ENCODE data around the gene PLVAP. TPM values are rescaled to one million over a fixed set of nuclear protein-coding genes. Genes with fewer than 3 reads are reported as not detected.
"Not testable (repeated sequence)": the region's sequence is repeated elsewhere in the genome, so short reads cannot be mapped to it uniquely, and the experiment has no call there.

PLVAP gene
- total RNA-seq, 2 experiments from 2014 or later = not detected

- Mint-ChIP-seq H3K9me3 (ENCODE audit: low read depth) (peaks cover 4% of the 10 kb centered on the region), H3K4me1 (peaks cover 8% of the 10 kb centered on the region), H3K27me3 (peaks cover 10% of the 10 kb centered on the region), H3K36me3 (ENCODE audit: low read depth) (peaks cover 2% of the 10 kb centered on the region), H3K27ac (no peak overlapping the region), H3K4me3 (no peak overlapping the region)
- ChIA-PET POLR2A (no interaction called here), CTCF (interaction anchor here (0.9 to 1.1 kb wide), 3 partner anchors 9 to 48 kb away, joined by 3 to 5 read pairs (median 3); no protein-coding TSS in a partner anchor)
- DNase-seq (no peak), ATAC-seq (no peak)
- intact Hi-C loops (cut with DNase I, micrococcal nuclease) = no loop called here
Measured at GRCh38 chr19:17380426-17381138, 3.4 kb upstream of the PLVAP start.

GRCh38 chr19:17379221-17379631, 2.1 kb upstream of the PLVAP start:
- intact Hi-C loops (cut with DNase I, micrococcal nuclease) = no loop called here
- ChIA-PET POLR2A (no interaction called here), CTCF (interaction anchor here (1.1 kb wide), 1 partner anchor 112 kb away, joined by 4 read pairs; the partner anchor contains the start of gene BABAM1)
- Mint-ChIP-seq H3K4me1 (peaks cover 8% of the 10 kb centered on the region), H3K9me3 (ENCODE audit: low read depth) (peaks cover 4% of the 10 kb centered on the region), H3K27me3 (peaks cover 10% of the 10 kb centered on the region), H3K36me3 (ENCODE audit: low read depth) (peaks cover 2% of the 10 kb centered on the region), H3K27ac (no peak overlapping the region), H3K4me3 (no peak overlapping the region)
- ATAC-seq (no peak), DNase-seq (no peak)

GRCh38 chr19:17378271-17378670, 1.1 kb upstream of the PLVAP start:
- intact Hi-C loops (cut with DNase I, micrococcal nuclease) = no loop called here
- H3K27me3 Mint-ChIP-seq = peaks cover 10% of the 10 kb centered on the region
- DNase-seq = no peak
- no peak overlapping the region for H3K4me3 Mint-ChIP-seq
- ChIA-PET CTCF (no interaction called here), POLR2A (no interaction called here)
- H3K27ac Mint-ChIP-seq = no peak overlapping the region
- H3K4me1 Mint-ChIP-seq = peaks cover 7% of the 10 kb centered on the region
- peaks cover 2% of the 10 kb centered on the region for H3K36me3 Mint-ChIP-seq (ENCODE audit: low read depth)
- peaks cover 4% of the 10 kb centered on the region for H3K9me3 Mint-ChIP-seq (ENCODE audit: low read depth)
- no peak for ATAC-seq

GRCh38 chr19:17370026-17370587, 7.0 kb downstream of the PLVAP start:
- DNase-seq (no peak), ATAC-seq (no peak)
- peaks cover 7% of the 10 kb centered on the region for H3K4me1 Mint-ChIP-seq
- CTCF ChIA-PET = no interaction called here
- no peak overlapping the region for H3K4me3 Mint-ChIP-seq
- POLR2A ChIA-PET = no interaction called here
- intact Hi-C loops (cut with DNase I, micrococcal nuclease) = no loop called here
- no peaks in the 10 kb centered on the region for H3K36me3 Mint-ChIP-seq (ENCODE audit: low read depth)
- H3K27me3 Mint-ChIP-seq = peaks cover 4% of the 10 kb centered on the region
- no peaks in the 10 kb centered on the region for H3K9me3 Mint-ChIP-seq (ENCODE audit: low read depth)
- no peak overlapping the region for H3K27ac Mint-ChIP-seq

GRCh38 chr19:17365361-17365760, 11.8 kb downstream of the PLVAP start:
- ChIA-PET POLR2A (no interaction called here), CTCF (interaction anchor here (0.7 to 1.5 kb wide), 4 partner anchors 14 to 85 kb away, joined by 3 to 6 read pairs (median 4); no protein-coding TSS in a partner anchor)
- ATAC-seq = no peak
- intact Hi-C loops (cut with DNase I, micrococcal nuclease) = no loop called here
- Mint-ChIP-seq H3K27me3 (peaks cover 4% of the 10 kb centered on the region), H3K4me1 (peaks cover 5% of the 10 kb centered on the region), H3K36me3 (ENCODE audit: low read depth) (no peaks in the 10 kb centered on the region), H3K9me3 (ENCODE audit: low read depth) (no peaks in the 10 kb centered on the region), H3K27ac (no peak overlapping the region), H3K4me3 (no peak overlapping the region)
- DNase-seq = no peak

GRCh38 chr19:17363852-17364605, 13.1 kb downstream of the PLVAP start:
- CTCF ChIA-PET; H3K9me3 Mint-ChIP-seq (ENCODE audit: low read depth); DNase-seq: not testable (repeated sequence)

GRCh38 chr19:17359905-17360800, 17.0 kb downstream of the PLVAP start:
- H3K27ac Mint-ChIP-seq = no peak overlapping the region

More at GRCh38 chr19:17363852-17364605, 13.1 kb downstream of the PLVAP start:
- H3K36me3 Mint-ChIP-seq (ENCODE audit: low read depth); H3K4me3 Mint-ChIP-seq; POLR2A ChIA-PET; H3K27ac Mint-ChIP-seq; H3K4me1 Mint-ChIP-seq; ATAC-seq; H3K27me3 Mint-ChIP-seq; intact Hi-C loops (cut with DNase I, micrococcal nuclease): not testable (repeated sequence)

GRCh38 chr19:17358395-17358794, 18.7 kb downstream of the PLVAP start:
- H3K9me3 Mint-ChIP-seq (ENCODE audit: low read depth) = no peaks in the 10 kb centered on the region
- peaks cover 2% of the 10 kb centered on the region for H3K27me3 Mint-ChIP-seq
- ChIA-PET CTCF (interaction anchor here (0.6 to 1.0 kb wide), 2 partner anchors 10 to 28 kb away, joined by 3 read pairs; no protein-coding TSS in a partner anchor), POLR2A (no interaction called here)
- intact Hi-C loops (cut with DNase I, micrococcal nuclease) = no loop called here
- H3K4me3 Mint-ChIP-seq = no peak overlapping the region
- no peak for ATAC-seq
- H3K4me1 Mint-ChIP-seq = no peaks in the 10 kb centered on the region
- no peaks in the 10 kb centered on the region for H3K36me3 Mint-ChIP-seq (ENCODE audit: low read depth)
- no peak overlapping the region for H3K27ac Mint-ChIP-seq
- no peak for DNase-seq

More at GRCh38 chr19:17359905-17360800, 17.0 kb downstream of the PLVAP start:
- POLR2A ChIA-PET = no interaction called here
- Mint-ChIP-seq H3K9me3 (ENCODE audit: low read depth) (no peaks in the 10 kb centered on the region), H3K27me3 (peaks cover 2% of the 10 kb centered on the region), H3K4me3 (no peak overlapping the region), H3K4me1 (no peaks in the 10 kb centered on the region), H3K36me3 (ENCODE audit: low read depth) (no peaks in the 10 kb centered on the region)
- ATAC-seq (no peak), DNase-seq (no peak)
- CTCF ChIA-PET = interaction anchor here (0.6 to 1.1 kb wide), 2 partner anchors 30 to 81 kb away, joined by 3 read pairs; no protein-coding TSS in a partner anchor
- intact Hi-C loops (cut with DNase I, micrococcal nuclease) = no loop called here

GRCh38 chr19:17357724-17358123, 19.4 kb downstream of the PLVAP start:
- ATAC-seq = no peak
- no peak for DNase-seq
- Mint-ChIP-seq H3K36me3 (ENCODE audit: low read depth) (no peaks in the 10 kb centered on the region), H3K27ac (no peak overlapping the region), H3K4me3 (no peak overlapping the region), H3K9me3 (ENCODE audit: low read depth) (no peaks in the 10 kb centered on the region), H3K4me1 (no peaks in the 10 kb centered on the region), H3K27me3 (peaks cover 4% of the 10 kb centered on the region)
- CTCF ChIA-PET = interaction anchor here (0.5 to 1.0 kb wide), 3 partner anchors 9 to 1067 kb away, joined by 3 read pairs; no protein-coding TSS in a partner anchor
- intact Hi-C loops (cut with DNase I, micrococcal nuclease) = no loop called here
- POLR2A ChIA-PET = interaction anchor here (0.6 kb wide), 1 partner anchor 9 kb away, joined by 5 read pairs; no protein-coding TSS in a partner anchor

GRCh38 chr19:17357078-17357666, 20.0 kb downstream of the PLVAP start:
- intact Hi-C loops (cut with DNase I, micrococcal nuclease) = no loop called here
- ATAC-seq = no peak
- no peak for DNase-seq
- no peak overlapping the region for H3K4me3 Mint-ChIP-seq
- POLR2A ChIA-PET = no interaction called here
- H3K4me1 Mint-ChIP-seq = no peaks in the 10 kb centered on the region
- CTCF ChIA-PET = interaction anchor here (0.6 to 1.0 kb wide), 2 partner anchors 9 to 586 kb away, joined by 3 read pairs; no protein-coding TSS in a partner anchor
- H3K9me3 Mint-ChIP-seq (ENCODE audit: low read depth) = no peaks in the 10 kb centered on the region
- no peak overlapping the region for H3K27ac Mint-ChIP-seq
- peaks cover 5% of the 10 kb centered on the region for H3K27me3 Mint-ChIP-seq
- H3K36me3 Mint-ChIP-seq (ENCODE audit: low read depth) = no peaks in the 10 kb centered on the region

Data from activated CD4-positive, alpha-beta T cell treated with anti-CD3 and anti-CD28 coated beads for 36 hours (primary cell).